Activated CD4-positive, alpha-beta T cell treated with anti-CD3 and anti-CD28 coated beads, Interleukin-2, amount 50 U/mL, for 1 hour (primary cell): ENCODE results near the gene KLHL9.
"Not testable (repeated sequence)": the region's sequence is repeated elsewhere in the genome, so short reads cannot be mapped to it uniquely, and the experiment has no call there.

Experiments
- DNase-seq: peaks from one replicate; pipeline ENCODE4 v3.0.0-alpha.2; 2020

The KLHL9 gene

GRCh38 chr9:21334701-21335632 lies at the start of gene KLHL9:
KLHL9 (minus strand) TSS chr9:21335404; CDS start chr9:21334859, 545 bp downstream.
- peak; percentile 83 for DNase-seq

GRCh38 chr9:21383627-21384026 lies 48.4 kb upstream of the KLHL9 start:
- no peak for DNase-seq

GRCh38 chr9:21381448-21382339 lies 46.5 kb upstream of the KLHL9 start:
- DNase-seq, result no peak

- DNase-seq, result not testable (repeated sequence)
Observed at GRCh38 chr9:21371467-21371866, 36.3 kb upstream of the KLHL9 start.

- no peak for DNase-seq
Observed at GRCh38 chr9:21367957-21368356, 32.8 kb upstream of the KLHL9 start, which contains the start of gene IFNA13. IFNA13 (minus strand) TSS chr9:21368057; CDS start chr9:21368010, 47 bp downstream.

GRCh38 chr9:21367169-21367568 lies 32.0 kb upstream of the KLHL9 start:
- not testable (repeated sequence) for DNase-seq

GRCh38 chr9:21362287-21362686 lies 27.1 kb upstream of the KLHL9 start:
- DNase-seq, result no peak

GRCh38 chr9:21357479-21358460 lies 22.6 kb upstream of the KLHL9 start:
- no peak for DNase-seq

GRCh38 chr9:21350787-21351186 lies 15.6 kb upstream of the KLHL9 start, which contains the start of gene IFNA6:
IFNA6 (minus strand) TSS chr9:21350887; CDS start chr9:21350887, 0 bp downstream.
- no peak for DNase-seq

- DNase-seq, result no peak
Observed at GRCh38 chr9:21348430-21348970, 13.3 kb upstream of the KLHL9 start.

GRCh38 chr9:21340735-21341134 lies 5.5 kb upstream of the KLHL9 start:
- no peak for DNase-seq

- DNase-seq, result no peak
Observed at GRCh38 chr9:21336457-21336856, 1.3 kb upstream of the KLHL9 start.

- DNase-seq, result no peak
Observed at GRCh38 chr9:21333226-21333625, 2.0 kb downstream of the KLHL9 start.

GRCh38 chr9:21331676-21332402 lies 3.4 kb downstream of the KLHL9 start:
- DNase-seq, result no peak

- no peak for DNase-seq
Observed at GRCh38 chr9:21326526-21327139, 8.6 kb downstream of the KLHL9 start.

GRCh38 chr9:21324047-21324446 lies 11.2 kb downstream of the KLHL9 start:
- no peak for DNase-seq

GRCh38 chr9:21322911-21323461 lies 12.2 kb downstream of the KLHL9 start:
- DNase-seq, result no peak

- DNase-seq, result no peak
Observed at GRCh38 chr9:21320465-21320864, 14.7 kb downstream of the KLHL9 start.

- peak; percentile 24 for DNase-seq
Observed at GRCh38 chr9:21317956-21318923, 17.0 kb downstream of the KLHL9 start.
